ENCODE results near the gene MYO5B.

DNA sequence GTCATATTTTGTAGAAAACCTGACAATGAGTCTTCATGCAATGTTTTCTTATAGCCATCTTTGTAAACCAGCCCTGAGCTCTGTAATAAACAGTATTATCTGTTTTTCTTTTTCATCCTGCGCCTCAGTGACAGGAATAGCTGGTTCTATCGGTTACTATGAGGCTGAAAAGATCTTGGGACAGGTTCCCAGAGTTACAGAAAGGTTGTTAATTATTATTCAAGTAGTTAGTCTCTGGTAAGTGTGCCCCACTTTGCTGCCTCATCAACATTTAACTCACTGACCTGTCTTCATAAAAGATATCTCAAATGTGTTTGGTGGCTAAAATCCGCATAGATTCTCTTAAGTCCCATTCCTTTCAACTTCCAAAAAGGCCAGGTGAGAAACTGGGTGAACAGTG, 400.2 kb downstream of the MYO5B start:
- TF ChIP-seq, protein P1, sequence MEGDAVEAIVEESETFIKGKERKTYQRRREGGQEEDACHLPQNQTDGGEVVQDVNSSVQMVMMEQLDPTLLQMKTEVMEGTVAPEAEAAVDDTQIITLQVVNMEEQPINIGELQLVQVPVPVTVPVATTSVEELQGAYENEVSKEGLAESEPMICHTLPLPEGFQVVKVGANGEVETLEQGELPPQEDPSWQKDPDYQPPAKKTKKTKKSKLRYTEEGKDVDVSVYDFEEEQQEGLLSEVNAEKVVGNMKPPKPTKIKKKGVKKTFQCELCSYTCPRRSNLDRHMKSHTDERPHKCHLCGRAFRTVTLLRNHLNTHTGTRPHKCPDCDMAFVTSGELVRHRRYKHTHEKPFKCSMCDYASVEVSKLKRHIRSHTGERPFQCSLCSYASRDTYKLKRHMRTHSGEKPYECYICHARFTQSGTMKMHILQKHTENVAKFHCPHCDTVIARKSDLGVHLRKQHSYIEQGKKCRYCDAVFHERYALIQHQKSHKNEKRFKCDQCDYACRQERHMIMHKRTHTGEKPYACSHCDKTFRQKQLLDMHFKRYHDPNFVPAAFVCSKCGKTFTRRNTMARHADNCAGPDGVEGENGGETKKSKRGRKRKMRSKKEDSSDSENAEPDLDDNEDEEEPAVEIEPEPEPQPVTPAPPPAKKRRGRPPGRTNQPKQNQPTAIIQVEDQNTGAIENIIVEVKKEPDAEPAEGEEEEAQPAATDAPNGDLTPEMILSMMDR (IDR thresholded peaks at IDR 0.05) = no peak
- TF ChIP-seq POLR2A (IDR thresholded peaks at IDR 0.05) (no peak), EP300 (IDR thresholded peaks at IDR 0.05) (no peak)
